Measurements from ENCODE around the gene LCE2A.

Gene LCE2A

GRCh38 chr1:152743371-152744145 lies 45.4 kb downstream of the LCE2A start:
- no peak for DNase-seq

GRCh38 chr1:152745289-152745704 lies 47.2 kb downstream of the LCE2A start:
- DNase-seq, result no peak

GRCh38 chr1:152745765-152746444 lies 47.8 kb downstream of the LCE2A start:
- DNase-seq, result no peak

GRCh38 chr1:152747831-152748230 lies 49.7 kb downstream of the LCE2A start:
- DNase-seq, result no peak
